ENCODE data around the gene HK3.

HK3 gene

GRCh38 chr5:176868126-176868525 is 31.0 kb downstream of the HK3 start:
- peaks cover 14% of the 10 kb centered on the region; the same call in 1 of the 2 replicates for H3K27me3 ChIP-seq (ENCODE audit: low read depth, low read length)
- H3K79me2 ChIP-seq (ENCODE audit: low read length), result no peaks in the 10 kb centered on the region
- TF ChIP-seq CTCF (IDR thresholded peaks at IDR 0.05; ENCODE audit: low read depth, low read length) (no peak), EZH2phosphoT487 (IDR thresholded peaks at IDR 0.05; ENCODE audit: low read depth) (no peak)
- no peak overlapping the region for H3K9ac ChIP-seq (ENCODE audit: low read length)
- H2AFZ ChIP-seq (ENCODE audit: low read depth, low read length), result no peak overlapping the region
- no peaks in the 10 kb centered on the region for H4K20me1 ChIP-seq (ENCODE audit: insufficient read depth, low read length)
- no peaks in the 10 kb centered on the region for H3K36me3 ChIP-seq (replicated peaks; ENCODE audit: low read depth, low read length)
- no peak overlapping the region for H3K27ac ChIP-seq (ENCODE audit: low read length)
- peaks cover 1% of the 10 kb centered on the region; the same call in 1 of the 2 replicates for H3K4me1 ChIP-seq (ENCODE audit: low read length)
- no peak overlapping the region for H3K4me3 ChIP-seq (ENCODE audit: low read length)
- H3K4me2 ChIP-seq (ENCODE audit: low read length), result no peak overlapping the region
- no peaks in the 10 kb centered on the region for H3K9me3 ChIP-seq (ENCODE audit: insufficient read depth, low read length)

- TF ChIP-seq CTCF (IDR thresholded peaks at IDR 0.05; ENCODE audit: low read depth, low read length) (no peak), EZH2phosphoT487 (IDR thresholded peaks at IDR 0.05; ENCODE audit: low read depth) (no peak)
- no peak overlapping the region for H3K9ac ChIP-seq (ENCODE audit: low read length)
- no peak overlapping the region for H3K4me2 ChIP-seq (ENCODE audit: low read length)
- no peak overlapping the region for H2AFZ ChIP-seq (ENCODE audit: low read depth, low read length)
- no peak overlapping the region for H3K4me3 ChIP-seq (ENCODE audit: low read length)
- no peaks in the 10 kb centered on the region for H3K36me3 ChIP-seq (replicated peaks; ENCODE audit: low read depth, low read length)
- H3K4me1 ChIP-seq (ENCODE audit: low read length), result peaks cover 11% of the 10 kb centered on the region
- no peaks in the 10 kb centered on the region for H4K20me1 ChIP-seq (ENCODE audit: insufficient read depth, low read length)
- peaks cover 27% of the 10 kb centered on the region for H3K27me3 ChIP-seq (ENCODE audit: low read depth, low read length)
- H3K79me2 ChIP-seq (ENCODE audit: low read length), result no peaks in the 10 kb centered on the region
- no peak overlapping the region for H3K27ac ChIP-seq (ENCODE audit: low read length)
- H3K9me3 ChIP-seq (ENCODE audit: insufficient read depth, low read length), result no peaks in the 10 kb centered on the region
These were observed 32.3 kb downstream of the HK3 start for GRCh38 chr5:176866707-176867310.

GRCh38 chr5:176865964-176866363 is 33.2 kb downstream of the HK3 start:
- Histone ChIP-seq H3K36me3 (replicated peaks; ENCODE audit: low read depth, low read length) (no peaks in the 10 kb centered on the region), H3K79me2 (ENCODE audit: low read length) (no peaks in the 10 kb centered on the region), H4K20me1 (ENCODE audit: insufficient read depth, low read length) (no peaks in the 10 kb centered on the region), H3K9ac (ENCODE audit: low read length) (no peak overlapping the region), H3K4me3 (ENCODE audit: low read length) (no peak overlapping the region), H3K27me3 (ENCODE audit: low read depth, low read length) (peaks cover 28% of the 10 kb centered on the region), H3K9me3 (ENCODE audit: insufficient read depth, low read length) (no peaks in the 10 kb centered on the region), H2AFZ (ENCODE audit: low read depth, low read length) (no peak overlapping the region), H3K4me2 (ENCODE audit: low read length) (no peak overlapping the region), H3K4me1 (ENCODE audit: low read length) (peaks cover 11% of the 10 kb centered on the region), H3K27ac (ENCODE audit: low read length) (no peak overlapping the region)
- TF ChIP-seq EZH2phosphoT487 (IDR thresholded peaks at IDR 0.05; ENCODE audit: low read depth), result no peak
- TF ChIP-seq CTCF (IDR thresholded peaks at IDR 0.05; ENCODE audit: low read depth, low read length), result no peak

- no peak overlapping the region for H2AFZ ChIP-seq (ENCODE audit: low read depth, low read length)
- peaks cover 11% of the 10 kb centered on the region for H3K4me1 ChIP-seq (ENCODE audit: low read length)
- TF ChIP-seq CTCF (IDR thresholded peaks at IDR 0.05; ENCODE audit: low read depth, low read length), result no peak
- no peak for TF ChIP-seq EZH2phosphoT487 (IDR thresholded peaks at IDR 0.05; ENCODE audit: low read depth)
- H3K4me3 ChIP-seq (ENCODE audit: low read length), result no peak overlapping the region
- no peaks in the 10 kb centered on the region for H3K79me2 ChIP-seq (ENCODE audit: low read length)
- peaks cover 28% of the 10 kb centered on the region for H3K27me3 ChIP-seq (ENCODE audit: low read depth, low read length)
- no peaks in the 10 kb centered on the region for H3K9me3 ChIP-seq (ENCODE audit: insufficient read depth, low read length)
- no peaks in the 10 kb centered on the region for H4K20me1 ChIP-seq (ENCODE audit: insufficient read depth, low read length)
- no peak overlapping the region for H3K4me2 ChIP-seq (ENCODE audit: low read length)
- H3K27ac ChIP-seq (ENCODE audit: low read length), result no peak overlapping the region
- H3K36me3 ChIP-seq (replicated peaks; ENCODE audit: low read depth, low read length), result no peaks in the 10 kb centered on the region
- H3K9ac ChIP-seq (ENCODE audit: low read length), result no peak overlapping the region
These were observed 34.4 kb downstream of the HK3 start for GRCh38 chr5:176864755-176865154.

Data from OCI-LY3 (cell line).